Activated CD4-positive, alpha-beta T cell treated with anti-CD3 and anti-CD28 coated beads, Interleukin-2, amount 50 U/mL, for 48 hours (primary cell): ENCODE data around the gene FSTL4.
"Not testable (repeated sequence)": the region's sequence is repeated elsewhere in the genome, so short reads cannot be mapped to it uniquely, and the experiment has no call there.

Source experiments
- DNase-seq, 2 experiments: peaks; one replicate each; pipeline ENCODE4 v3.0.0-alpha.2; 2020

The FSTL4 gene

DNA sequence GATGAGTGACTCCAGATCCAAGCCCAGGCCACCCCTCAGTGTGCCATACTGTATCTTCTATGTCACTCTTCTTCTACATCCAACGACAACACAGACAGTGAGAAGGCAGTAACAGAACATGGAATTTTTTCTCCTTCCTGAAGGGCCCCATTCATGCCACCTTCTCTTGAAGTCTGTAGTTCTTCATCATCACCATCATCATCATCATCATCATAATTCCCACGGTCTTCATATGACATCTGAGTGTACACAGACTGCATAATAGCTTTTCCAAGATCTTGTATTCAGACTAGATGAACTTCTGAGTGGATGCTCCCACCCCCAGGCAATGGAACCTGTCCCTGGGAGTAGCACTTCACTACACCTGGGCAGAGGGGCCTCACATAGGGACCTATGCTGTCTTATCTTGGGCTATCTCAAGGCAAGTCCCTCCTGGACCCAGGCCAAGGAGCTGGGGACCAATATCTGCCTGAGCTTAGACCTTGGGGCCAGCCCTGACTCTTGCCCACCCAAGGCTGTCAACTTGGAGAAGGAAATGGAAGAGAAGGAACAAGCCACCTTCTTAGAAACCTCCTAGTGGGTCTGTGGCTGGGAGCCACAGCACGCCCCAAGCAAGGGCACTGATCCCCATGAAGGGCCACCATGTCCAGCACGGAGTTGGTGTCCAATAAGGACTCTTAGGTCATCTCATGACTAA, 159.1 kb downstream of the FSTL4 start:
- DNase-seq = no peak

- no peak for DNase-seq
Measured at GRCh38 chr5:133451926-133452325, 160.4 kb downstream of the FSTL4 start.

DNA sequence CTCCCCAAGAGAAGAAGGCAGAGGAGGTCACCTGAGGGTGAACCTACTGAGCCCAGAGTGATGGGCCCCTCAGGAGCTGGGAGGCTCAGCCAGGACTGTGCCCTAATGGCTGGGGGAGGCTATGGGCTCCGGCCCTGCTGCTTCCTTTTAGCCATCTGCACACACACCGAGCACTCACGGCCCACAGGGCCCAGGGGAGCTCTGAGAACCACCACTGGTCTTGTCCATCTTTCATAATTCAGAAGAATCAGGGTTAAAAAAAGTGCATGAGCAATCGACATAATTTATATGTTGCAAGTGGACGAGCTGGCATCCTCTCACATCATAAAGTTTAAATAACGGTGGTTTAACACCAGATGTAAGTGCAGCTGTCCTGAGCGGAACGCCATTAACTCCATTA, 162.1 kb downstream of the FSTL4 start:
- no peak for DNase-seq

- no peak for DNase-seq
Measured at GRCh38 chr5:133449181-133449580, 163.2 kb downstream of the FSTL4 start.

DNA sequence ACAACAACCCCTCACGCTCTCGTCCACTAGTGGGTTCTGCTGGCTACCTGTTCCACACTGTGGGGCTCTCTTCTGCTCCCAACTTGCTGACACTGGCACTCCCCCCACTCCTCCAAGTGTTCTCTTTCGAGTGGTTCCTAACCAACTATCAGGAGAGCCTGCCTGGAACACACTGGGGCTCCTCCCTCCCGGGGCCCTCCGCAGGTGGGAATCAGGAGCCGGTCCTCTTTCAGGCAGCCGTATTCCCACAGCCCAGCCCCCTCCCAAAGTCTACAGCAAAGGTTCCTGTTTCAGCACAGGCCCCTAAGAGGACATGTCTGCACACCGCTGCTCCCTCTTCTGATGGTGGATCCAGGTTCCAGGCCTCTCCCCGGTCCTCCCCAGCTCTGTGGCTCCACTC, 165.9 kb downstream of the FSTL4 start:
- DNase-seq = no peak

GRCh38 chr5:133445744-133446143, 166.6 kb downstream of the FSTL4 start:
- DNase-seq = no peak

- DNase-seq = not testable (repeated sequence)
Measured at GRCh38 chr5:133445204-133445603, 167.1 kb downstream of the FSTL4 start.

DNA sequence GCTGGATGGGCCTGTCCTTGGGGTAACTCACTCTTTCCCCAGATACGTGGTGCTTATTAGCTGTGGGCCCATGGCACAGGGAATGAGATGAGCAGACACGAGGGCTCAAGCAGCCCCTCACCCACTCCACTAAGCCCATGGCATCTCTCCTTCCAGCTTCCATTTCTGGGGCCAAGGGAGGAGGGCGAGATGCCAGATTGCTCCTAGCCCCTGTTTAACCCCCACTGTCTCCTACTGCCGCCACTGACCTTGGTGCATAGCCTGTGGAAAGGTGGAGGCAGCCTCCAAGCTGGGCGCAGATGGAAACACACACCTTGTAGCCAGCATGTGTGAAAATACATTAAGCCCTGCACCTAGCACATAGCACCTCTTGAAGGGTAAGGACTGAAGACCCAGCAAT, 167.6 kb downstream of the FSTL4 start:
- no peak for DNase-seq

DNA sequence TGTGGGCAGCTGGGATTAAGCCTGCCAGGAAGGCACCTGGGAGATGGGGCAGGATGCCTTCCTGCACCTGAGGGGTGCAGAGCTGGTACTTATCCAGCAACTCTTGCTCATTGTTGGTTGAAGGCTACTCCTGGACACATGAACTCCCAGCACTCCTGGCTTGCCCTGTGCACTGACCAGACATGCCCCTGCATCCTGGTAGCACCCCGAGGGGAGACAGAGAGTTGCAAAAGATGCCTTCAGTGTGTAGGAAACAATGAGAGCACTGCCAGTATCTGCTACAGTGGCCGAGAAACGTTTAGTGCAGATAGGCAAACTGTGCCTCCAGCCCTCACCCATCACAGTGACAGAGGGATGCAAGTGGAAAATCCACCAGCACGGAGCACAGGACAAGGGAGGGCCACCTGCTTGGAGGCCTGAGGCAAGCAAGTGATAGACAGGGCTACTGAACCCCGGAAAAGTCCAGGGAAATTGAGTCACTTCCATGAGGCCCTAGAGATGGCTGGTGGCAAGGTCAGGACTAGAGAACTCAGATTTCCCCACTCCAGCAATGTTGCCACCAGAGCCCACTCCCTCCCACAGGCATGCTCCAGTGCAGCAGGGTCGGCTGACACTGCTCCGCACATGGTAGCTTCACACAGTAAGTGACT, 171.1 kb downstream of the FSTL4 start:
- DNase-seq = no peak

- no peak for DNase-seq
Measured at GRCh38 chr5:133440467-133441115, 171.8 kb downstream of the FSTL4 start.

GRCh38 chr5:133439859-133440258, 172.5 kb downstream of the FSTL4 start:
- no peak for DNase-seq

GRCh38 chr5:133438487-133438886, 173.9 kb downstream of the FSTL4 start:
- DNase-seq = no peak

GRCh38 chr5:133434336-133434735, 178.0 kb downstream of the FSTL4 start:
- DNase-seq = no peak

DNA sequence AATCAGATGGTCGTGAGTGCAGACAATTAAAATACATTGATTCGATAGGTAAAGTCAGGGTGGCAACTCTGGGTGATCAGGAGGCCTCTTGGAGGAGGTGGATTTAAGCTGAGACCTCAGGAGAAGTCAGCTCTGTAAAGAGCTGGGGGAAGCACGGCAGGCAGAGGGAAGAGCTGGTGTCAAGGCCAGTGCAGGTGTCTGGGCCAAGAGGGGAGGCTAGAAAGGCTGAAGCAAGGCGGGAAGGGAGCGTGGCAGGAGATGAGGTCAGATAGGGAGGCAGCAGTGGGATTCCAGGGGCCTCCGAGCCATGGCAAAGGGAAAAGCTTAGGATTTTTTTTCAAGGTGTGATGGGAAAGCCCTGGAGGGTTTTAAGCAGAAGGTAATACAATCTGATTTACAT, 178.7 kb downstream of the FSTL4 start:
- DNase-seq = no peak

DNA sequence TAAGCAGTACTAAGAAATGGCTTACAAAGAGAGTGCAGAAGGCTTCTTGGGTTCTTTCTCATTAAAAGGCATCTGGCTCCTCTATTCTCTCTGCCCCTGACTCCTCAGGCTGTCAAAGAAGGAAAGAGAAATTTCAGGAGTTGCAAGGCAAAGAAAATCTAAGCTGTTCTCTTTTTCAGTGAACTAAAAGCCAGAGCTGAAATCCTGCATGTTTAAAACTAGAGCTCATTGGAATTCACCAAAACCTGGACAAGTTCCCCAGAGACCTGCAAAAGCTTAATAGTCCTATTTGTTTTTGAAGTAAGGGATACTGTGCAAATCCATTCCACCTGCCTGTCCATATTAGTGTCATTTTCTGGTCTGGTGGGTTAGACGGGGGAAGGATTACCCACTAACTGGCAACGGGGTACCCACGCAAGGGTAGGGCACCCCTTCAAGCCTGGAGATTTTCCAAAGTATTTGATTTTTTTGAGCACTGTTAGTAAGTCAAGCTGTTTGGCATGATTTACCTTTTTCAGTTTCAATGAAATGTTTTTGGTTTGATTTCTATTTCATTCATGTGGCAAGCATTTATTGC, 179.3 kb downstream of the FSTL4 start:
- DNase-seq = no peak

DNA sequence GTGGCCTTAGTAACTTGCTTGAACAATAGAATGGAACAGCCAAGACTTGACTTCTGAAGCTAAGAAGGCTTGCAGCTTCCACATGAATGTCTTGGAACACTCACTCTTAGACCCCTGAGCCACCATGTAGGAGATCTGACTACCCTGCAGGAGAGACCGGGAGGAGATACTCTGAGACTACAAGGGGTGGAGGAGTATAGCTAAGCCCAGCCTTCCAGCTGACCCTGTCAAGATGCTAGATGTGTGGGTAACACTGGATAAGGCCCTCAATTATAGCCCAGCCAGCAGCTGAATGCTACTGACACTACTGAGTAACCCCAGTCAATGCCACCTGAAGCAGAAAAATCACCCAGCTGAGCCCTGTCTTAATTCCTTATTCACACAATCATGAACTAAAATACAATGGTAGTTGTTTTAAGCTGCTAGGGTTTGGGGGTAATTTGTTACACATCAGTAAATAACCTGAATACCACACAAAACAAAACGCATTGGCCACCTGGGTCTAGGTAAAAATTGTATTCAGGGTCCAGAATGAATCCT, 180.9 kb downstream of the FSTL4 start:
- DNase-seq = no peak

GRCh38 chr5:133430095-133430494, 182.2 kb downstream of the FSTL4 start:
- no peak for DNase-seq

- DNase-seq = no peak
Measured at GRCh38 chr5:133429046-133429445, 183.3 kb downstream of the FSTL4 start.

- DNase-seq = no peak
Measured at GRCh38 chr5:133428072-133428660, 184.2 kb downstream of the FSTL4 start.

- DNase-seq = no peak
Measured at GRCh38 chr5:133427121-133427777, 185.1 kb downstream of the FSTL4 start.

- no peak for DNase-seq
Measured at GRCh38 chr5:133426264-133426663, 186.1 kb downstream of the FSTL4 start.

- no peak for DNase-seq
Measured at GRCh38 chr5:133425764-133426163, 186.6 kb downstream of the FSTL4 start.

DNA sequence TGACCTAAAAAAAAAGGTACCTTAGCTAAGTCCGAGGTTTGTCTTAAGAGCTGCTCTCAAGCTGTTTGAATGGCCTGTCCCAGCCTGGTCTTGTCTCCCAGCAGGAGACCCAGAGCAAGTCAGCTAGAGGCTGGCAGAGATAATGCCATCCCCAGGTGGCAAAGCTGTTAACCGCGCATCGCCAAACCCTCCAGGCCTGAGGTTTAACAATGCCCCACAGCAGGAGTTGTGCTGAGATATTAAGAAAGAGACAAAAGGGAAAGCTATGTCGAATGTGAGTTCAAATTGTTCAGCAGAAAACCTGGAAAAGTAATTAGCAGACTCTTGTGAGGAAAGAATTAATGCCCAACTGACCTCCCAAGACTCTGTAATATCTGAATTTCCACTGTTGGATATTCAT, 187.1 kb downstream of the FSTL4 start:
- no peak for DNase-seq
